ENCODE measurements around the gene COQ3. TPM values are rescaled to one million over a fixed set of nuclear protein-coding genes. Genes with fewer than 3 reads are reported as not detected.

COQ3 gene
- total and polyA plus RNA-seq, 2 of the 4 experiments (the other 2 are of a cell fraction) = 8.2 to 8.9 TPM

DNA sequence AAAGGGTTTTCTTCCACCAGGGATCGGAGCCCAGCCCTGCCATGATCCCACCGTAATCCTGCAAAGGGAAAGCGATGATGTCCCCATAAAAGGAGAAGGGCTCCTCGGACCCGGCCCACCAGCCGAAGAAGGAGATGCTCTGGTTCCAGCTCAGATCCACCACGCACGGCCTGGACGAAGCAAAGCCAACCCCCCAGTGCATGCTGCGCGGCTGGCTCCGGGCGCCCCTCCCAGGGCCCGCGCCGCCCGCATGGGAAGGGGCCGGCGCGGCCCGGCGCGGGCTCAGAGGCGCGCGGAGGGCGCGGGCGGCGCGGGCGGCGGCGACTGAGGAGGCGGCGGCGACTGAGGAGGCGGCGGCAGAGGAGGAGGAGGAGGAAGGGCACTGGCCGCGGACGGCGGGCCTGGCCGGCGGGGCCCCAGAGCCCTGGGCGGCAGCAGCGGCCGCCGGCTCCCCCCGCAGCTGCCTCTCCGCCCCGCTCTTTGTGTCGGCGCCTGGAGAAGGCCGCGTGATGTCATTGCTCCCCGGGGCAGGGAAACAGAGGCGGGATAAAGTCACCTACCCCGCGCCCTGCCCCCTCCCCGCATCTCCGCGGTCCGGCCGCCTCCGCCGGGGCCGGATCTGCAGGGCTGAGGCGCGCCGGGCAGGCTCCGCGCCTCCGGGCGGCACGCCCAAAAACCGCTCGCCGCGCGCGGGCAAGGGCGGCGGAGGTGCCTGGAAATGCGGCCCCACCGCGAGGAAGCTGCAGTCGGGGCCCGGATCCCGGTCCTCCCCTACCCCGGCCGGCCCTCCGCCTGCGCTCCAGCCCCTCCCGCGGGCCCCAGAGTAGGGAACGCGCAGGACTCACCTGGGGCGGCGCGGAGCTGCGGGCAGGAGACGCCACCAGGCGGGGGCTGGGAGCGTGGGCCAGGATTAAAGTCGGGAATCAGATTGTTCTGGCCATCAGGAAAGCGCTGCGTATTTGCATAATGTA is 44.5 kb downstream of the COQ3 start, which contains the start of gene FAXC:
Gene FAXC (minus strand): TSS at position 504 of the 971 bp plus-strand sequence. CDS start 302 bp downstream, at position 202.
- no peaks in the 10 kb centered on the region for H3K9me3 ChIP-seq (ENCODE audit: control insufficient read depth, insufficient read depth, low read length)
- H3K4me3 ChIP-seq (ENCODE audit: insufficient read depth, low read depth, low read length) = peak within 1 kb of the TSS; percentile 51
- H3K4me1 ChIP-seq (ENCODE audit: control insufficient read depth, insufficient read depth, low read length) = no peaks in the 10 kb centered on the region
- H2AK5ac ChIP-seq (ENCODE audit: low read depth, low read length) = no peak within 1 kb of the TSS
- TF ChIP-seq RCOR1 (IDR thresholded peaks at IDR 0.05; ENCODE audit: insufficient replicate concordance, low read length) = no peak
- no peak for TF ChIP-seq FOS (IDR thresholded peaks at IDR 0.05; ENCODE audit: low read depth, low read length)
- TF ChIP-seq, protein P1, sequence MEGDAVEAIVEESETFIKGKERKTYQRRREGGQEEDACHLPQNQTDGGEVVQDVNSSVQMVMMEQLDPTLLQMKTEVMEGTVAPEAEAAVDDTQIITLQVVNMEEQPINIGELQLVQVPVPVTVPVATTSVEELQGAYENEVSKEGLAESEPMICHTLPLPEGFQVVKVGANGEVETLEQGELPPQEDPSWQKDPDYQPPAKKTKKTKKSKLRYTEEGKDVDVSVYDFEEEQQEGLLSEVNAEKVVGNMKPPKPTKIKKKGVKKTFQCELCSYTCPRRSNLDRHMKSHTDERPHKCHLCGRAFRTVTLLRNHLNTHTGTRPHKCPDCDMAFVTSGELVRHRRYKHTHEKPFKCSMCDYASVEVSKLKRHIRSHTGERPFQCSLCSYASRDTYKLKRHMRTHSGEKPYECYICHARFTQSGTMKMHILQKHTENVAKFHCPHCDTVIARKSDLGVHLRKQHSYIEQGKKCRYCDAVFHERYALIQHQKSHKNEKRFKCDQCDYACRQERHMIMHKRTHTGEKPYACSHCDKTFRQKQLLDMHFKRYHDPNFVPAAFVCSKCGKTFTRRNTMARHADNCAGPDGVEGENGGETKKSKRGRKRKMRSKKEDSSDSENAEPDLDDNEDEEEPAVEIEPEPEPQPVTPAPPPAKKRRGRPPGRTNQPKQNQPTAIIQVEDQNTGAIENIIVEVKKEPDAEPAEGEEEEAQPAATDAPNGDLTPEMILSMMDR (conservative IDR thresholded peaks at IDR 0.05; ENCODE audit: low read depth, low read length) = 0 out of 2 replicates have a peak, but pooled peaks have one; percentile 8
- peaks cover 7% of the 10 kb centered on the region; the same call in 1 of the 2 replicates for H3K27me3 ChIP-seq (ENCODE audit: control insufficient read depth, insufficient read depth, low read length)
- ATAC-seq (ENCODE audit: low read depth) (peak; percentile 77), DNase-seq (peak; percentile 14)
- H4K8ac ChIP-seq (ENCODE audit: low read depth in 2 of 2, low read length in 2 of 2) = peak within 1 kb of the TSS in 1 of 2 experiments; percentile 40; a peak in 1 of 4 replicates
- H3K79me1 ChIP-seq (ENCODE audit: low read depth in 1 of 2, low read length in 2 of 2) = no peaks in the 10 kb centered on the region
- intact Hi-C loops (cut with micrococcal nuclease) = no loop called here
- peak within 1 kb of the TSS; percentile 30 for H2AK9ac ChIP-seq (replicated peaks; ENCODE audit: low read depth, low read length, poor library complexity)
- H3K36me3 ChIP-seq (ENCODE audit: control insufficient read depth, insufficient read depth, low read length) = no peaks in the 10 kb centered on the region
- H3K9me1 ChIP-seq (ENCODE audit: insufficient read depth, low read length) = no peaks in the 10 kb centered on the region
- 1% methylated on average over 17 of the region's 108 CpGs; no CpG with 5 or more reads in 1 of the 2 experiments for WGBS, 2 experiments (ENCODE audit: extremely low coverage in 2 of 2, insufficient read length in 1 of 2)
- no TSS peak for BruUV-seq (replicated peaks)
- 0 out of 2 replicates have a peak within 1 kb of the TSS, but pooled peaks have one; percentile 29 for H3K14ac ChIP-seq (replicated peaks; ENCODE audit: low read depth, low read length)
- H2AFZ ChIP-seq (replicated peaks; ENCODE audit: low read length, poor library complexity) = peak within 1 kb of the TSS; percentile 81
- no peak within 1 kb of the TSS; the same call in 1 of the 2 replicates for H3K4ac ChIP-seq (ENCODE audit: low read depth, low read length)
- H3K27ac ChIP-seq (ENCODE audit: insufficient read depth, low read length) = no peak within 1 kb of the TSS; the same call in 1 of the 2 replicates
- H3K9ac ChIP-seq (ENCODE audit: low read depth, low read length) = peak within 1 kb of the TSS; percentile 21; the same call in 1 of the 2 replicates
- no peak within 1 kb of the TSS for H4K5ac ChIP-seq (ENCODE audit: low read depth, low read length)
- H2BK5ac ChIP-seq (ENCODE audit: low read depth, low read length, poor library complexity, severe bottlenecking) = no peak within 1 kb of the TSS
- H4K20me1 ChIP-seq (ENCODE audit: insufficient read depth, low read length) = no peaks in the 10 kb centered on the region
- H4K91ac ChIP-seq (ENCODE audit: insufficient read depth, low read depth, low read length) = no peak within 1 kb of the TSS
- peak within 1 kb of the TSS; percentile 76 for H3K4me2 ChIP-seq (ENCODE audit: low read depth, low read length)
- H2BK15ac ChIP-seq (ENCODE audit: low read depth, low read length) = no peak within 1 kb of the TSS
- no peak within 1 kb of the TSS for H2BK20ac ChIP-seq (ENCODE audit: low read depth, low read length)
- dilution Hi-C loops (cut with HindIII; ENCODE audit: low sequenced_read_pairs, unreplicated experiment) = no loop called here
- no peak within 1 kb of the TSS for H2BK120ac ChIP-seq (ENCODE audit: low read depth, low read length)
- no peak within 1 kb of the TSS for H3K18ac ChIP-seq (ENCODE audit: low read depth, low read length)
- in situ Hi-C loops (cut with MboI; ENCODE audit: low sequenced_read_pairs) = no loop called here
- peak within 1 kb of the TSS; percentile 1; the same call in 1 of the 2 replicates for H3K23ac ChIP-seq (ENCODE audit: low read depth, low read length)
- H3K56ac ChIP-seq (ENCODE audit: extremely low read depth, insufficient read depth, low read length) = peak within 1 kb of the TSS; percentile 17; the same call in 1 of the 2 replicates
- ChIA-PET CTCF (no interaction called here), POLR2A (ENCODE audit: unreplicated experiment) (no interaction called here)
